Brain microvascular endothelial cell (primary cell): ENCODE data around the gene UNC5B.
A peak's percentile ranks its signal among the peaks of the same experiment; 100 is the strongest.

Experiments used
- DNase-seq: peaks from one replicate; pipeline ENCODE4 v3.0.0-alpha.2; 2020
- H3K27ac ChIP-seq: fragments of 250-450 bp; sonication (Bioruptor Pico); 2 replicates; pipeline ENCODE4 v1.5.1; 2020; ENCODE audit warnings: mild to moderate bottlenecking, moderate library complexity
- H3K27me3 ChIP-seq: fragments of 250-450 bp; sonication (Bioruptor Pico); replicated peaks from 2 replicates; pipeline ENCODE4 v1.5.1; 2020; ENCODE audit warnings: mild to moderate bottlenecking
- H3K36me3 ChIP-seq: fragments of 250-450 bp; sonication (Bioruptor Pico); replicated peaks from 2 replicates; pipeline ENCODE4 v1.5.1; 2020; ENCODE audit warnings: mild to moderate bottlenecking
- H3K4me3 ChIP-seq: 2 replicates; pipeline ENCODE4 v1.5.1; 2011; ENCODE audit warnings: low read depth, mild to moderate bottlenecking, control low read depth, low read length, moderate library complexity
- CTCF ChIP-seq: IDR thresholded peaks from 2 replicates; pipeline ENCODE4 v1.5.1; 2011; ENCODE audit warnings: low read depth, mild to moderate bottlenecking, moderate library complexity, low read length, control low read depth, inconsistent platforms; ENCODE audit errors: missing control alignments
- in situ Hi-C: cut with HindIII; loops from 2 replicates; pipeline ENCODE4 v1.10.0; 2017; ENCODE audit warnings: low sequenced_read_pairs, low pct_ligation_motif_present

The UNC5B gene

GRCh38 chr10:71321386-71321785, 109.0 kb downstream of the UNC5B start:
- DNase-seq: no peak
- Histone ChIP-seq H3K27me3 (no peaks in the 10 kb centered on the region), H3K4me3 (no peak overlapping the region), H3K36me3 (no peaks in the 10 kb centered on the region), H3K27ac (no peak overlapping the region)
- no peak for TF ChIP-seq CTCF
- in situ Hi-C loops: no loop called here

GRCh38 chr10:71323407-71323806, 111.0 kb downstream of the UNC5B start:
- peak; percentile 22 for DNase-seq
- in situ Hi-C loops: no loop called here
- no peak overlapping the region for H3K4me3 ChIP-seq
- TF ChIP-seq CTCF: no peak
- no peaks in the 10 kb centered on the region for H3K36me3 ChIP-seq
- H3K27ac ChIP-seq: no peak overlapping the region
- H3K27me3 ChIP-seq: no peaks in the 10 kb centered on the region

DNA sequence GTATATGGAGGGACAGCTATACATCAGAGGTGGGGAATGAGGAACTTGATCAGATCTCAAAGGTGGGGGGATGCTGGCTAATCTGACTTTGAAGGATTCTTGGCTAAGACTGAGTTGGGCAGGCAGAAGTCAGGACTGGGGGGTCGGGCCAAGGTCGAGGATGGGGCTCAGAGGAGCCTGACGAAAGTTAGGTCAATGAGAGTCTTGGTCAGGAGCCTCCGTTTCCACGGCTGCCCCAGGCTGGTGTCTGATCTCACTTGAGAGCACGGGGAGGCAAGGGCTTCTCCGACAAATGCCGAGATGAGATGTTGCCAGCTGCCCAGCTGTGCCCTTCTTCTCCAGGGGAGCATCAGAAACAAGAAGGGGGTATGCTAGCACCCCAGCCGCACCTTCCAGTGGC, 112.4 kb downstream of the UNC5B start:
- Histone ChIP-seq H3K27me3 (no peaks in the 10 kb centered on the region), H3K4me3 (no peak overlapping the region), H3K36me3 (no peaks in the 10 kb centered on the region), H3K27ac (no peak overlapping the region)
- in situ Hi-C loops: no loop called here
- TF ChIP-seq CTCF: no peak
- DNase-seq: no peak

DNA sequence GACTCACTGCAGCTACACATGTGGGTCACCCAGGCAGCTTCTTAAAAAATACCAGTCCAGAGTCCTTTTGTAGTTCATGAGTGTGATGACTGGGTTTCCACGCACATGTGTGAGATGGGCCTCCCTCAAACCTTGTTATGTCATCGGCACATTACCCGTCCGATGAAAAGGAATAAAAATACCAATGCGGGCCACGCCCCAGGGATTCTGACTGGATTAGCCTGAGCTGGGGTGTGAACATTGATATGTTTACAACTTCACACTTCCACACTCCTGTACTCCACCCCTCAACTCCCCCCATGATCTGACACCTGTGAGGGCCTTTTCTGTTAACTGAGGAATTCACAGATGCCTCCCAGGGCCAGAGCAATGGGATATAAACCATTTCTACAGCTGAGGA, 112.9 kb downstream of the UNC5B start:
- no peak for DNase-seq
- Histone ChIP-seq H3K36me3 (no peaks in the 10 kb centered on the region), H3K4me3 (no peak overlapping the region), H3K27me3 (no peaks in the 10 kb centered on the region), H3K27ac (no peak overlapping the region)
- in situ Hi-C loops: no loop called here
- TF ChIP-seq CTCF: no peak

GRCh38 chr10:71326464-71326881, 114.1 kb downstream of the UNC5B start:
- Histone ChIP-seq H3K36me3 (no peaks in the 10 kb centered on the region), H3K4me3 (no peak overlapping the region), H3K27ac (no peak overlapping the region), H3K27me3 (no peaks in the 10 kb centered on the region)
- no peak for DNase-seq
- no peak for TF ChIP-seq CTCF
- in situ Hi-C loops: no loop called here

DNA sequence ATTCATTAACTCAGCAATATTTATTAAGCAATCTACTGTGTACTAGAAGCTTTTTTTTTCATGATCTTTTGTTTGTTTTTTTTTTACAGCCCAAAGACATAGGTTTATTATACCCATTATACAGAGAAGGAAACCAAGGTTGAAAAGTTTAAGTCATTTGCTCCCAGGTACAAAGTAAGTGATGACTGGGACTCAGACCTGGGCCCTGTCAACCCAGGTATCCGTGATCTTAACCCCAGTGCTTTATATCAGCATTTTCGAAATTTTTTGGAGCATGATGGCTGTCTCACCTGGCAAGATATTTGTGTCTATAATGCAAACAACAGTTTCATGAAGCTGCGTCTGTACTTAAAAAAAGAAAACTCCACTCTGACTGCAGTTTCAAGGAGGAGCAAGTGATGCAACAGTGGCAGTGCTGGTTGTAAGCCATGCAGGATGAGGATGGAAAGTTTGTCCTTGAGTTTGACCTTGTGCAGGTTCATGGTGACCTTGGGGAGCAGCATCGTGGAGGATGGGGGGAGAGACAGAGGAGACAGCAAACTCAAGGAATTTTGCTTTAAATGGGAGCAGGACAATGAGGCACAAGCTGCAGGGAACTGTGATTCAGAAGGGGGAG, 118.5 kb downstream of the UNC5B start:
- in situ Hi-C loops: no loop called here
- DNase-seq: no peak
- Histone ChIP-seq H3K27ac (no peak overlapping the region), H3K27me3 (no peaks in the 10 kb centered on the region), H3K36me3 (no peaks in the 10 kb centered on the region), H3K4me3 (no peak overlapping the region)
- no peak for TF ChIP-seq CTCF
